GM21528 (cell line): Measurements from ENCODE around the gene ADRM1.

Experiments
- ATAC-seq: cut with Tn5 transposase; IDR thresholded peaks from one replicate; pipeline ENCODE4 v1.9.1; 2021; ENCODE audit warnings: mild to moderate bottlenecking, moderate library complexity; ENCODE audit not compliant: unreplicated experiment, low FRiP score

Gene ADRM1

GRCh38 chr20:62334881-62335280, 32.1 kb downstream of the ADRM1 start:
- no peak for ATAC-seq

GRCh38 chr20:62335532-62335931, 32.7 kb downstream of the ADRM1 start:
- ATAC-seq: no peak

GRCh38 chr20:62336329-62336728, 33.5 kb downstream of the ADRM1 start:
- ATAC-seq: no peak

- no peak for ATAC-seq
Observed at GRCh38 chr20:62336775-62337557, 34.2 kb downstream of the ADRM1 start.

- ATAC-seq: peak; percentile 40
Observed at GRCh38 chr20:62337558-62338293, 34.9 kb downstream of the ADRM1 start.

- no peak for ATAC-seq
Observed at GRCh38 chr20:62338294-62338620, 35.5 kb downstream of the ADRM1 start.

GRCh38 chr20:62339647-62340062, 36.9 kb downstream of the ADRM1 start:
- peak; percentile 76 for ATAC-seq

GRCh38 chr20:62342910-62343309, 40.1 kb downstream of the ADRM1 start:
- no peak for ATAC-seq

- ATAC-seq: no peak
Observed at GRCh38 chr20:62344092-62344491, 41.3 kb downstream of the ADRM1 start.

- no peak for ATAC-seq
Observed at GRCh38 chr20:62344782-62345181, 42.0 kb downstream of the ADRM1 start.

- no peak for ATAC-seq
Observed at GRCh38 chr20:62345681-62346370, 43.0 kb downstream of the ADRM1 start.

- ATAC-seq: no peak
Observed at GRCh38 chr20:62346398-62347150, 43.8 kb downstream of the ADRM1 start.

- no peak for ATAC-seq
Observed at GRCh38 chr20:62347151-62347404, 44.3 kb downstream of the ADRM1 start.

- no peak for ATAC-seq
Observed at GRCh38 chr20:62347445-62347844, 44.6 kb downstream of the ADRM1 start.

GRCh38 chr20:62348604-62349003, 45.8 kb downstream of the ADRM1 start:
- no peak for ATAC-seq

- no peak for ATAC-seq
Observed at GRCh38 chr20:62349556-62350097, 46.8 kb downstream of the ADRM1 start.

GRCh38 chr20:62350098-62350628, 47.4 kb downstream of the ADRM1 start:
- no peak for ATAC-seq

GRCh38 chr20:62350629-62351422, 48.0 kb downstream of the ADRM1 start:
- ATAC-seq: no peak

- ATAC-seq: no peak
Observed at GRCh38 chr20:62351469-62352401, 48.9 kb downstream of the ADRM1 start.
